HUDEP-2 (cell line): Measurements from ENCODE around the gene TMEM176A.
"Not testable (repeated sequence)": the region's sequence is repeated elsewhere in the genome, so short reads cannot be mapped to it uniquely, and the experiment has no call there.

Source experiments
- DNase-seq, 76 experiments: peaks; one replicate each; lab custom pipeline; 2025; ENCODE audit not compliant: unreplicated experiment in 76 of 76; lab: John Stamatoyannopoulos, UW

The TMEM176A gene, protein sequence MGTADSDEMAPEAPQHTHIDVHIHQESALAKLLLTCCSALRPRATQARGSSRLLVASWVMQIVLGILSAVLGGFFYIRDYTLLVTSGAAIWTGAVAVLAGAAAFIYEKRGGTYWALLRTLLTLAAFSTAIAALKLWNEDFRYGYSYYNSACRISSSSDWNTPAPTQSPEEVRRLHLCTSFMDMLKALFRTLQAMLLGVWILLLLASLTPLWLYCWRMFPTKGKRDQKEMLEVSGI

DNA sequence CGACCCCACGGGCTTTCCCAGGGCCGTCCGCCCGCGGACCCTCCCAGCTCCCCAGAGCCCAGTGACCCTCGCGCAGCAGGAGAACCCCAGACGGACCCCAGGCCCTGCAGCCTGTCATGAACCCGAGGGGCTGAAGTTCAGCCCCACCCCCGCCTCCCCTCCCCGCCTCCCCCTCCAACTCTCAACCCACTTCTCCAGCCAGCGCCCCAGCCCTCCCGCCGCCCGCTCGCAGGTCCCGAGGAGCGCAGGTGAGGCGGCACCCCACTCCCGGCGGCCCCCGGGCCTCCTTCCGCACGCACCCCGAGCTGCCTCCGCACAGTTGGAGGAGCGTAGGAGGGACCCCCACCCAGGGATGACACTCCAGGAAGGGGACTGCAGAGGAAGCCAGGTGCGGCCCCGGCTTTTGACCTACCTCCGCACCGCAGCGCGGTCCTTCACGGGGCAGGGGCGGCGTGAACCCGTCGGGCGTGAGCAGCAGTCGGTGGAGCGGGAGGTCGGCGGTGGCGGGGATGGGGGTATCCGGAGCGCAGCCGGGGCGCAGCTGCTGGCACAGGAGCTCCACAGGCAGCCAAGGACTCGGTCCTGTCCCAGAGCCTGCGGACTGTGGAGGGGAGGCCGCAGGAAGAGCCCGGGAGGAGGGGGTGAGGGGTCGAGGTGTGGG, at the start of gene TMEM176A:
Gene TMEM176A, plus strand, starts transcription at position 189 of the 661 bp plus-strand sequence. CDS start 782 bp downstream, outside the sequence.
- no peak for DNase-seq

GRCh38 chr7:150751702-150752101, 48.9 kb upstream of the TMEM176A start:
- DNase-seq, result no peak

DNA sequence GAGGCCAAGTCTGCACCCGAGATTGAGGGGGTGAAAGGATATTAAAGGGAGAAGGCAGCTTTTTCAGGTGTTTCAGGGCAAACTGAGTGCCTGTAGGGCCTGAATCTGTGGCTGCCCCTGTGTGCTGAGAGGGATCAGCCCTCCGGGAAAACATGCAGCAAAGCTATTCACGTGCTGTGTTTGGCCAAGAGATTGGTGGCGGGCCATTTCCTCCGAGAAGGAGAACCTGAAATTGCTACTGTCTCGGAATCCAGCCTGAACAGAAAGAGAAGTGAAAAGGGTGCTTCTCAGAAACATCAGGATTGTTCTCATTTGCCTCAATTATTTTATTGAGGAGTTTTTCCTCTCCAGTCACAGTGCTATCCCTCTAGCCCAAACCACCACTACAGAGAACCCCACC, 47.3 kb upstream of the TMEM176A start:
- no peak for DNase-seq

DNA sequence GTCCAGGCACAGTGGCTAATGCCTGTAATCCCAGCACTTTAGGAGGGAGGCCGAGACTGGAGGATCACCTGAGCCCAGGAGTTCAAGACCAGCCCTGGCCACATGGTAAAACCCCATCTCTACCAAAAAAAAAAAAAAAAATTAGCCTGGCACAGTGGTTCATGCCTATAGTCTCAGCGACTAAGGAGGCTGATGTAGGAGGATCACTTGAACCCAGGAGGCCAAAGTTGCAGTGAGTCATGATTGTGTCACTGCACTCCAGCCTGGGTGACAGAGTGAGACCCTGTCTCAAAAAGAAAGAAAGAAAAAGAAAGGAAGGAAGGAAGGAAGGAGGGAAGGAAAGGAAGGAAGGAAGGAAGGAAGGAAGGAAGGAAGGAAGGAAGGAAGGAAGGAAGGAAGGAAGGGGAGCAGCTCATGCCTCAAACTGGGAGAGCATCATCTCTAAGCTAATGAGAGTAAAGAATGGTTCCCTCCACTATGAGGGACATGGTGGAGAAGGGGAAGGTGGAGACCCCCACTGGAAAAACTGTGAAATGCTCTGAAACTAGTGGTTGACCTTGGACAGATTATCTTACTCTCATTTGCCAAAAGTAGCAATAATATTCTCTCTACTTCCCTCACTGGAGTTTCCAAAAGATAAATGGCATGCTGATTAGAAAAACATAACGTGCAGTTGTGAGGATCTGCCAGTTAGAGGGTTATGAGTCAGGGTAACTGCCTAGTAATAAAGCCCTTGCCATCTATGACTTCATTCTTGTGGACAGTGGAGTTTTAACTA, 46.6 kb upstream of the TMEM176A start:
- DNase-seq, result peak in 2 of 76 experiments; percentile 8 to 20

- DNase-seq, result no peak
These were observed 45.6 kb upstream of the TMEM176A start for GRCh38 chr7:150754951-150755350.

DNA sequence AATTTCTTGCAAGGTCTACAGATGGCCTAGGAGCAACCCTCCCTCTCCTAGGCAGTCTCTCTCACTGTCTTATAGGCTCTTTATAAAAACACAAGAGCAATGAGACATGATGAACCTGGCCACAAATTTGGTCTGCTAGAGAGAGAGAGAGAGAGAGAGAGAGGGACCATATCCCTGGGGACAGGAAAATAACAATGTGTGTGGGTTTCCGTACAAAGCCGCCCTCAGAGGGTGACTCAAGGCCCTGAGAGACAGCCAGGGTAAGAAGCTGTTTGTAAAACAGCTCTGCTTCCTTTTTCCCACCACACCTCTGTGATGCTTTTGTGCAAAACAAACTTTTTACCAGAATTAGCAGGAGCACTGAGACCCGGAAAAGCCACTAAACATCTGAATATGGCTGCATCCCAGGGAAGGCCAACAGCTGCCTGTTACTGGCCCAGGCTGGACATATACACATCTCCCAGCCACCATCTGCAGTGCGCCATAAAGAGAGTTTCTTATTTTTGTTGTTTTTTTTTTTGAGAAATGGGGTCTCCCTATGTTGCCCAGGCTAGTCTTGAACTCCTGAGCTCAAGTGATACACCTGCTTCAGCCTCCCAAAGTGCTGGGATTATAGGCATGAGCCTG, 45.0 kb upstream of the TMEM176A start:
- peak in 1 of 76 experiments; percentile 6 for DNase-seq

DNA sequence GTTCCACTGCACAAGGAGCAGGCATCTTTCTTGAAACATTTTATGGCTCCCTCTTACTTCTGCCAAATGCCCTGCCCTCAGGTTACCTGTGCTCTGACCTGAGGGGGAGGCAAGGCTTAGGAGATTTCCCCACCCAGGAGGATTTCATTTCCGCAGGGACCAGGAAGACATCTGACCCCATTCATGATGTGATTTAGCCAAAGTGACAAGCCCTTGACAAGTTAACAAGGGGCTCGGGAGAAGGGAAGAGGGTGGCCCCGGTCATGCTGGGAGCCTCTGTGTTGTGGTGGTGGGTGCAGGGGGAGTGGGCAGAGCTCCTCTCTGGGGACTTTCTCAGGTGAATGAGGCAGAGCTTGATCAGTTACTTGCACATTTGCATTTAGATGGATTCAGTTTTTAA, 44.4 kb upstream of the TMEM176A start:
- no peak for DNase-seq

GRCh38 chr7:150756858-150757257, 43.7 kb upstream of the TMEM176A start:
- peak in 2 of 76 experiments; percentile 6 to 8 for DNase-seq

DNA sequence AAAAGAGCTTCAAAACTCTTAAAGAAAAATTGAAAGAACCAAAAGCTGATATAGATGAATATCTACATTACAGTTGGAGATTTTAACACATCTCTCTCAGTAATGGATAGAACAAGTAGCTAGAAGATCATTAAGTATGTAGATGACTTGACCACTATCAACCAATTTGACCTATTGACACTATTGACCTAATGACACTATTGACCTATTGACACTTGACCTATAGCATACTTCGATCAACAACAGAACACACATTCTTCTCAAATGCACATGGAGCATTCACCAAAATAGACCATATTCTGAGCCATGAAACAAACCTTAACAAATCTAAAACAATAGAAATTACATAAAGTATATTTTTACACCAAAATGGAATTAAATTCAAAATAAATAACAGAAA, 41.1 kb upstream of the TMEM176A start:
- no peak for DNase-seq

GRCh38 chr7:150766334-150766709, 34.2 kb upstream of the TMEM176A start:
- no peak for DNase-seq

DNA sequence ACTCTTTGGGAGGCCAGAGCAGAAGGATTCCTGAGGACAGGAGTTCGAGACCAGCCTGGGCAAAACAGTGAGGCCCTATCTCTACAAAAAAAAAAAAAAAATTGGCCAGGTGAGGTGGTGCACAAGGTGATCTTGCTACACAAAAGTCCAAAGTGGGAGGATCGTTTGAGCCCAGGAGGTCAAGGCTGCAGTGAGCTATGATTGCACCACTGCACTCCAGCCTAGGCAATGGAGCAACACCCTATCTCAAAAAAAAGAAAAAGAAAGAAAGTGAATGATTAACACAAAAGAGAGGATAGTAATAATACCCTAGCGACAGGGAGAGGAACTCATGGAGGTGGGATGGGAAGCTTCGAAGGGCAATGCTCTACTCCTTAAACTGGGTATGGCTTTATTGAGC, 30.8 kb upstream of the TMEM176A start:
- no peak for DNase-seq

- DNase-seq, result not testable (repeated sequence)
These were observed 26.4 kb upstream of the TMEM176A start for GRCh38 chr7:150774131-150774530.

DNA sequence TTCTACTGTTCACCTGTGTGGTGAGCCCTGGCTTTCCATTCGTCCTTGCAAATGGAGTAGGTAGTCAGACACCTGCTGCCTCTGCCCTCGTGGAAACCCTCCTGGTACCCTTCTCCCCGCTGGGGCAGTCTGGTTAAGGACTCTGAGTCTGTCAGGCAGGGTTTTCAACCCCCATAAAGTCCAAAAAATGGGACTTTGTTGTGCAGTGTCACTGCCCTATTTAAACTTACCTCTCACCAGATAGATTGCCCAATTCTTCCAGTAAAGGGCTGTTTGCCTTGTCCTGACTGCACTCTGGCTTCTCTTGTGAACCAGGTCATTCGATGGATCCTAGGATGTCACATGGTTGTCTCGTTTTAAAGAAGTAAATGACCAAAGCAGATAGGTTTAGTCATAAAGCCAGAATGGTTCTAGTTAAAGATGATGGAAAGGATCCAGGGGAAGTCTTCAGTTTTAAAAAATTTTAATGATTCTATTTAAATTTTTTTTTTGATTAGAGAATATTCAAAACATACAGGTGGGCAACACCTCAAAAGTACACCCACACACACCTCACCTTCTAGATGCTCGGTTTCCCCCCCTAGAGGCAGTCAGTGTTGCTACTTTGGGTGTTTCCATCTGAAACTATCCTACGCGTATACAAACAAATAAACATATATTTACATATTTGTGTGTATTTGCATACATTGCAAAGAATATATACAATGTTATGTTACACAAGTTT, 22.4 kb upstream of the TMEM176A start:
- no peak for DNase-seq

- peak in 56 of 76 experiments; percentile 3 to 64 (median 40) for DNase-seq
These were observed 21.7 kb upstream of the TMEM176A start for GRCh38 chr7:150778738-150779301.

- no peak for DNase-seq
These were observed 20.3 kb upstream of the TMEM176A start for GRCh38 chr7:150780292-150780691.

DNA sequence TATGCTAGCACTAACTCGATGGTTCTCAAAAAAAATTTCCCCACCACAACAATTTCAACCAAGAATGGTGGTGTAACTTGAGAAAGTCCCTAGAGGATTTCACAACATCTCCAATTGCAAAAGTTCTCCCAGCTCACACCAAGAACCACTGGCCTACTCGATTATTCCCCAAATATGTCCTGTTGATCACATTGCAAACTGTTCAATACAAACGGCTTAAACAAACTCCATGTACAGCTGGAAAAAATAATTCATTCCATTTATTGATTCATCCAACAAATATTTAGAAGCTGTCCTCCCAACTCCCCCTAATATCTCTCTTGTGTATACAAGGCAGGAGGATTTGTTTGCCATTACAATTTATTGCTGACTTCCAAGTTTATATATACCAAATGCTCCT, 19.5 kb upstream of the TMEM176A start:
- no peak for DNase-seq

GRCh38 chr7:150781961-150782360, 18.6 kb upstream of the TMEM176A start:
- no peak for DNase-seq

DNA sequence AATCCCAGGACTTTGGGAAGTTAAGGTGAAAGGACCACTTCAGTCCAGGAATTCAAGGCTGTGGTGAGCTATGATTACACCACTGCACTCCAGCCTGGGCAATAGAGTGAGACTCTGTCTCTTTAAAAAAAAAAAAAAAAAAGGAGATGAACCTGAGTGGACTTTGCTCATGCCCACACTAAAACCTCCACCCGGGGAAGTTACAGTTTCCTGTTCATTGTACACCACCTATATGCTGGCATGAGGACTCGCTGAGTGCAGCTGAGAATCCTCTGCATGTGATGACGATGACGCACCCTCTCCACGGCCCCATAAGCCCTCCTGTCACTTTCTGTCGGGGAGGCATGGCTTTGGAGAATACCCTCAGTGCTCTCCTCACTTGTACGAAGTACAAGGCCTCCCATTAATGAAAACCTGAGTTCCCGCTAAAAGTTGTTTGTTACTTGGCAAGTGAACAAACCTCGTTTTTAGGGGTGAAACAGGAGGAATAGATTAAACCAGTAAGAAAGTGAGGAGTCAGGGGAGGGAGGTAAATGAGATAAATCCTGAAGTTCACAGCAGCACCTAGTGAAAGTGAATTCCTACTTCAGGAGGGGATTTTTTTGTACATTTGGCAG, 16.3 kb upstream of the TMEM176A start:
- DNase-seq, result no peak

- no peak for DNase-seq
These were observed 15.6 kb upstream of the TMEM176A start for GRCh38 chr7:150784954-150785353.
